NCI-H2196 treated with DMSO at 0.1 percent for 48 hours (cell line): ENCODE measurements around the gene CXXC1.
A peak's percentile ranks its signal among the peaks of the same experiment; 100 is the strongest.
"Not testable (repeated sequence)": the region's sequence is repeated elsewhere in the genome, so short reads cannot be mapped to it uniquely, and the experiment has no call there.

Source experiments
- DNase-seq: peaks from one replicate; lab custom pipeline; 2025; ENCODE audit not compliant: unreplicated experiment; lab: John Stamatoyannopoulos, UW

The CXXC1 gene

GRCh38 chr18:50276452-50276851 lies 11.0 kb downstream of the CXXC1 start:
- no peak for DNase-seq

- DNase-seq, result no peak
Measured at GRCh38 chr18:50275503-50276036, 11.9 kb downstream of the CXXC1 start.

GRCh38 chr18:50274941-50275340 lies 12.6 kb downstream of the CXXC1 start:
- DNase-seq, result no peak

DNA sequence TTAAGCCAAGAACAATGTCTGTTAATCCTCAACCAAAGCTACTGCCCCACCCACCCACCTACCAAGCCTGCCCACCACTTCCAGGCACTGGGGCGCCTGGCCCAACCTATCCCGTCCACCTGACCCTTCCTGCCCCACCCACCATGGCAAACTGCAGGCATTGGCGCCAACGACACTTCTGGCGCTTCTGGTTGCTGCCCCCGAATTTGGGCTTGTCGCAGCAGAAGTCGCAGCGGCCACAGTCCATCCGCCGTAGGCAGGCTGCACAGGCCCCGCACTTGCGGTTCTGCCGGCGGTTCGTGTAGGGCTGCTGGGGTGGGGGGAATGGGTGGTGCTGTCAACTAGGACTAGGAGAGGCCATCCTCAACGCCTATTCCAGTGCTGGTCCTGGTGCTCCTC lies 13.4 kb downstream of the CXXC1 start:
- no peak for DNase-seq

DNA sequence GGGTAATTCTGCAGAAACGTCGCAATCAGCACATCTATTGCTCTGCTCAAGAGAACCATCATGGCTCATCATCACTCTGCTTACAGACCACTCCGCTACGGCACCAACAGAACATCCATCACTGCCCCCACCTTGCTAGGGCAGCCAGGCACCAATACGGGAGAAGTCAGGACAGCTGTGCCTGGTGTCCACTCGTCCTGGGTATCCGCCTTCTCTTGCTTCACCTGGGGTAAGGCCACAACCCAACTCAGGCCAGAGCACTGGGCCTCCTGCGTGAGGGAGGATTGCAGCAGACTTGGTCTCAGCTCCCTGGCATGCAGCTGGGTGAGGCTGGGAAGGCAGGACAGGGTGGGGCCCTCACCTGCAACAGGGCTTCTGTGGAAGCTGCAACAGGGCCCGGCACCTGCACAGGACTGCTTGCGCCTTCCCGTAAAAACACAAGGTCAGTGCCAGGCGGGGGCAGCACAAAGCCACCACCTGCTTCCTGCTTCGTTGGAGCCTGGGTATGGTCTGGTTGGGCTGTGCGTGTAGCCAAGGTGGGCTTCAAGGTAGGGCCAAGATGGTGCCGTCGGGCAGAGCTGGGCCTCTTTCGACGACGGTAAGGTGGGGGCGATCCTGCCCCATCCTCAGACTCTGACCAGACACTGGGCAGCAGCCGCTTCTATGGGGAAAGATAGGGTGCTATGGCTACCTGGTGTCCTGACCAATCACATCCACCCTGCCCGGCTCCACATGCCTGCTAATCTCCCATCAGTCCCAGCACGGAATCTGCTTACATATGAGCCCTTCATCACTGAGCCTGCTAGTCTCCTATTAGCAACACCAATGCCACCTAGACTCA lies 14.1 kb downstream of the CXXC1 start:
- DNase-seq, result no peak

DNA sequence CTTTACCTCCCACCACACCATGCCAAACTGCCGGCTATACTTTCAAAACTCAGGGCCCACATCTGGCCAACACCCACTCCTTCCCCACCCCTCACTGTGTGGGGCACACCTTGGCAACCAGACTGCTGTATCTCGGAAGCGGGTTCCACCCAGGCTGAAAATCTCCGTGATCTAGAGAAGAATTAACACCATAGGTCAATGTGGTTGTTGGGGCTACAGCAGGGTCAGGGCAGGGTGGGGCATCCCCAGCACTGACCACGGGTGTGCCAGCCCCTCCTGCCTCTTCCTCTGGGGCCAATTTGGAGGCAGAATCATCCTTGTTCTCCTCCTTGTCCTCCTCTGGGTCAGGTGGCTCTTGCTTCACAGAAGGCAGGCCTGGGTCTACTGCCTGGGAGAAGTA lies 14.9 kb downstream of the CXXC1 start:
- no peak for DNase-seq

GRCh38 chr18:50268022-50268747 lies 19.3 kb downstream of the CXXC1 start:
- DNase-seq, result no peak

GRCh38 chr18:50266248-50266704 lies 21.2 kb downstream of the CXXC1 start, which contains the start of gene CFAP53:
CFAP53 (minus strand) TSS chr18:50266495; CDS start chr18:50266404, 91 bp downstream.
- DNase-seq, result peak; percentile 88

GRCh38 chr18:50262977-50263376 lies 24.5 kb downstream of the CXXC1 start:
- DNase-seq, result no peak

GRCh38 chr18:50250935-50251334 lies 36.6 kb downstream of the CXXC1 start:
- DNase-seq, result no peak

DNA sequence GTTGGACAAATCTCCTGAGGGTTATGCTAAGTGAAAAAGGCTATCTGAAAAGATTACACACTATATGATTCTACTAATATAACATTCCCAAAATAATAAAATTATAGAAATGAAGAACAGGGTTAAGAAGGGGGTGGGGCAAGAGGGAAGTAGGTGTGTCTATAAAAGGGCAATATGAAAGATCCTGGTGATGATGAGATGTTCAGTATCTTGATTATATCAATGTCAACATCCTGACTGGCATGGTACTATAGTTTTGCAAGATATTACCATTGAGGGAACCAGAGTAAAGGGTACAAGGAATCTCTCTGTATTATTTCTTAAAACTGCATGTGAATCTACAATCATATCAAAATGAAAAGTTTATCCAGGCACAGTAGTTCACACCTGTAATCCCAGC lies 37.9 kb downstream of the CXXC1 start:
- DNase-seq, result no peak

DNA sequence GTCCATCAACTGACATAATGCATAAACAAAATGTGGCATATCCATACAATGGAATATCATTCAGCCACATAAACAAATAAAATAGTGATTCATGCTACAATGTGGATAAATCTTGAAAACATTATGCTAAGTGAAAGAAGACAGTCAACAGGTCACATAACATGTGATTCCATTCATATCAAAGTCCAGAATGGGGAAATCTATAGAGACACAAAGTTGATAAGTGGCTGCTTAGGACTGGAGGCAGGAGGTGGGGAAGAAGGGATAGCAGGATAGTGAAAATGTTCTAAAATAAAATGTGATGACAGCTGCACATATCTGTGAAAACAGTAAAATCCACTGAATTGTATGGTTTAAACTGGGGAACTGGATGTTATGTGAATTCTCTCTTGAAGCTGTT lies 39.9 kb downstream of the CXXC1 start:
- DNase-seq, result no peak

GRCh38 chr18:50241768-50242167 lies 45.7 kb downstream of the CXXC1 start:
- not testable (repeated sequence) for DNase-seq

DNA sequence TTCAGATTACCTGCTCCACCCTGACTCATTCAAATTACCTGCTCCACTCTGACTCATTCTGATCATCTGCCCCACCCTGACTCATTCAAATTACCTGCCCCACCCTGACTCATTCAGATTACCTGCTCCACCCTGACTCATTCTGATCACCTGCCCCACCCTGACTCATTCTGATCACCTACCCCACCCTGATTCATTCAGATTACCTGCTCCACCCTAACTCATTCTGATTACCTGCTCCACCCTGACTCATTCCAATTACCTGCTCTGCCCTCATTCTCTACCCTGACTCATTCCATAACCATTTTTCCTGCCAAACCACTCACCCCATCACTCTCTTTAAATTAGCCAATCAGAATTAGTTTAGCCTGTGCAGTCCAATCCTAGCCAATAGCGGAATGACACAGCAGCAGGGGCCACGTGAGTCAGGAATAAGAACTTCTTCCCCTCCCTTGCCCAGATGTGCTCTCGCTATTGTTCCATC lies 47.4 kb downstream of the CXXC1 start:
- DNase-seq, result no peak

- no peak for DNase-seq
Measured at GRCh38 chr18:50232419-50232818, 55.1 kb downstream of the CXXC1 start.
